ENCODE data around the gene CBL.

The CBL gene

GRCh38 chr11:119314726-119315125 is 108.6 kb downstream of the CBL start:
- DNase-seq (ENCODE audit: low spot score) = no peak

- peak; percentile 53 for DNase-seq (ENCODE audit: low spot score)
Measured at GRCh38 chr11:119315131-119316015, 109.2 kb downstream of the CBL start.

GRCh38 chr11:119316016-119316728 is 110.0 kb downstream of the CBL start:
- no peak for DNase-seq (ENCODE audit: low spot score)

GRCh38 chr11:119316729-119317591 is 110.8 kb downstream of the CBL start, which contains the start of gene MCAM:
Gene MCAM, minus strand, starts transcription at chr11:119317130. Its CDS starts 29 bp downstream, at chr11:119317101.
- DNase-seq (ENCODE audit: low spot score) = no peak

GRCh38 chr11:119317592-119318239 is 111.6 kb downstream of the CBL start:
- DNase-seq (ENCODE audit: low spot score) = no peak

- no peak for DNase-seq (ENCODE audit: low spot score)
Measured at GRCh38 chr11:119318240-119319135, 112.3 kb downstream of the CBL start.

- DNase-seq (ENCODE audit: low spot score) = no peak
Measured at GRCh38 chr11:119319136-119319699, 113.1 kb downstream of the CBL start.

- DNase-seq (ENCODE audit: low spot score) = no peak
Measured at GRCh38 chr11:119319700-119320239, 113.6 kb downstream of the CBL start.

- DNase-seq (ENCODE audit: low spot score) = peak; percentile 76
Measured at GRCh38 chr11:119320240-119320775, 114.2 kb downstream of the CBL start.

GRCh38 chr11:119320776-119321524 is 114.8 kb downstream of the CBL start:
- DNase-seq (ENCODE audit: low spot score) = peak; percentile 53

GRCh38 chr11:119322360-119322739 is 116.2 kb downstream of the CBL start:
- peak; percentile 51 for DNase-seq (ENCODE audit: low spot score)

- DNase-seq (ENCODE audit: low spot score) = no peak
Measured at GRCh38 chr11:119322921-119323531, 116.9 kb downstream of the CBL start.

GRCh38 chr11:119323532-119324033 is 117.4 kb downstream of the CBL start:
- peak; percentile 63 for DNase-seq (ENCODE audit: low spot score)

GRCh38 chr11:119324189-119324588 is 118.0 kb downstream of the CBL start:
- DNase-seq (ENCODE audit: low spot score) = no peak

GRCh38 chr11:119329320-119329719 is 123.2 kb downstream of the CBL start:
- DNase-seq (ENCODE audit: low spot score) = no peak

- DNase-seq (ENCODE audit: low spot score) = no peak
Measured at GRCh38 chr11:119330237-119330636, 124.1 kb downstream of the CBL start.

- no peak for DNase-seq (ENCODE audit: low spot score)
Measured at GRCh38 chr11:119332111-119332765, 126.1 kb downstream of the CBL start.
